COLO668 (cell line): ENCODE measurements around the gene HELZ2.
"Not testable (repeated sequence)": the region's sequence is repeated elsewhere in the genome, so short reads cannot be mapped to it uniquely, and the experiment has no call there.

Experiments used
- DNase-seq: peaks from one replicate; lab custom pipeline; 2025; ENCODE audit not compliant: unreplicated experiment; lab: John Stamatoyannopoulos, UW

HELZ2 gene

GRCh38 chr20:63566395-63567135 lies 7.5 kb downstream of the HELZ2 start:
- DNase-seq, result no peak

GRCh38 chr20:63565699-63566335 lies 8.2 kb downstream of the HELZ2 start:
- no peak for DNase-seq

GRCh38 chr20:63565021-63565698 lies 8.9 kb downstream of the HELZ2 start:
- DNase-seq, result no peak

- DNase-seq, result no peak
These were observed 9.8 kb downstream of the HELZ2 start for GRCh38 chr20:63564036-63564810.

GRCh38 chr20:63563225-63563935 lies 10.7 kb downstream of the HELZ2 start:
- DNase-seq, result no peak

- DNase-seq, result no peak
These were observed 11.4 kb downstream of the HELZ2 start for GRCh38 chr20:63562461-63563224.

- no peak for DNase-seq
These were observed 12.2 kb downstream of the HELZ2 start for GRCh38 chr20:63561624-63562396.

GRCh38 chr20:63560856-63561609 lies 13.0 kb downstream of the HELZ2 start:
- no peak for DNase-seq

GRCh38 chr20:63560333-63560805 lies 13.7 kb downstream of the HELZ2 start:
- no peak for DNase-seq

GRCh38 chr20:63559485-63560332 lies 14.3 kb downstream of the HELZ2 start:
- not testable (repeated sequence) for DNase-seq

GRCh38 chr20:63558804-63559484 lies 15.1 kb downstream of the HELZ2 start:
- no peak for DNase-seq

GRCh38 chr20:63557481-63557891 lies 16.6 kb downstream of the HELZ2 start:
- no peak for DNase-seq

GRCh38 chr20:63556873-63557478 lies 17.1 kb downstream of the HELZ2 start:
- no peak for DNase-seq

- DNase-seq, result peak; percentile 62
These were observed 18.2 kb downstream of the HELZ2 start for GRCh38 chr20:63555661-63556381.

- DNase-seq, result no peak
These were observed 19.4 kb downstream of the HELZ2 start for GRCh38 chr20:63554361-63555278.
